ENCODE measurements around the gene TFIP11. TPM values are rescaled to one million over a fixed set of nuclear protein-coding genes. Genes with fewer than 3 reads are reported as not detected.

TFIP11 gene
- total RNA-seq, 4 donors from 2014 or later = 29.1 to 55.0 (median 35.7) TPM

DNA sequence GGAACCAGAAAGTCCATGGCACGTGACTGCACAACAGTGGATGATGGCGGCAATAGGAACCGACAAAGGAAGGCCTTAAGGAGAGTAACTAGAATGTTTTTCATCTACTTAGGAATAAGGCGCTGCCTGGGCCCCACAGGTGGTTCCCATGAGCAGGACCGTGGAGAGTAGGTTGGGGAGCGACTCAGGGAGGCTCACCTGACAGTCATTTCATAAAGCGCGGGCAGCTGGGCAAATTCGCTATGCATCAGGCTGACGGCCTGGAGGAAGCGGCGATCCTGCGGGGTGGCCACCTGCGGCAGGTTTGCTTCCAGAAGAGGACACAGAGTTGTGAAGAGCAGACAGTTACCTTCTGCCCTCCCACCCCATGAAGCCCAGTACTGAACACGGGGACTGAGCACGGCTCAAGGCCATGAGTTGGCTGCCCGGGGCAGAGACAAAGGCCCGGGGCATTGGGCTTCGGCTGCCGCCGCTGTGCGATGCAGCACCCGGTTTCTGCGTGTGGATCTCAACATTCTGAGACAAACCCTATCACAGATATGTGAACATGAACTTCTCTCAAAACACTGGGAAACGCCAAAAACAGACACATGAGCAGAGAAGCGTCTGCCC lies 54.5 kb downstream of the TFIP11 start:
- no peak overlapping the region for H3K4me3 ChIP-seq (ENCODE audit: low read depth, poor library complexity, severe bottlenecking)
- 94 to 95% methylated on average over 26 of the region's 26 CpGs for WGBS, 2 donors
- peak in 1 of 2 donors; percentile 49 for DNase-seq (ENCODE audit: low spot score in 2 of 2)
- TF ChIP-seq POLR2A (IDR thresholded peaks at IDR 0.05) = no peak
- TF ChIP-seq, protein P1, sequence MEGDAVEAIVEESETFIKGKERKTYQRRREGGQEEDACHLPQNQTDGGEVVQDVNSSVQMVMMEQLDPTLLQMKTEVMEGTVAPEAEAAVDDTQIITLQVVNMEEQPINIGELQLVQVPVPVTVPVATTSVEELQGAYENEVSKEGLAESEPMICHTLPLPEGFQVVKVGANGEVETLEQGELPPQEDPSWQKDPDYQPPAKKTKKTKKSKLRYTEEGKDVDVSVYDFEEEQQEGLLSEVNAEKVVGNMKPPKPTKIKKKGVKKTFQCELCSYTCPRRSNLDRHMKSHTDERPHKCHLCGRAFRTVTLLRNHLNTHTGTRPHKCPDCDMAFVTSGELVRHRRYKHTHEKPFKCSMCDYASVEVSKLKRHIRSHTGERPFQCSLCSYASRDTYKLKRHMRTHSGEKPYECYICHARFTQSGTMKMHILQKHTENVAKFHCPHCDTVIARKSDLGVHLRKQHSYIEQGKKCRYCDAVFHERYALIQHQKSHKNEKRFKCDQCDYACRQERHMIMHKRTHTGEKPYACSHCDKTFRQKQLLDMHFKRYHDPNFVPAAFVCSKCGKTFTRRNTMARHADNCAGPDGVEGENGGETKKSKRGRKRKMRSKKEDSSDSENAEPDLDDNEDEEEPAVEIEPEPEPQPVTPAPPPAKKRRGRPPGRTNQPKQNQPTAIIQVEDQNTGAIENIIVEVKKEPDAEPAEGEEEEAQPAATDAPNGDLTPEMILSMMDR (IDR thresholded peaks at IDR 0.05) = no peak
- intact Hi-C loops (cut with DNase I; ENCODE audit: low total_unique reads) = no loop called here

- no peak for TF ChIP-seq POLR2A (IDR thresholded peaks at IDR 0.05)
- TF ChIP-seq, protein P1 (IDR thresholded peaks at IDR 0.05) = no peak
- DNase-seq (ENCODE audit: low spot score in 2 of 2) = peak in 1 of 2 donors; percentile 23
- intact Hi-C loops (cut with DNase I; ENCODE audit: low total_unique reads) = no loop called here
- WGBS, 2 donors = 89 to 90% methylated on average over 5 of the region's 5 CpGs
- H3K4me3 ChIP-seq (ENCODE audit: low read depth, poor library complexity, severe bottlenecking) = no peak overlapping the region
These were observed 58.3 kb downstream of the TFIP11 start for GRCh38 chr22:26453812-26454500.

- intact Hi-C loops (cut with DNase I; ENCODE audit: low total_unique reads) = no loop called here
- H3K4me3 ChIP-seq (ENCODE audit: low read depth, poor library complexity, severe bottlenecking) = no peak overlapping the region
- peak in 1 of 2 donors; percentile 76 for DNase-seq (ENCODE audit: low spot score in 2 of 2)
- TF ChIP-seq, protein P1 (IDR thresholded peaks at IDR 0.05) = no peak
- TF ChIP-seq POLR2A (IDR thresholded peaks at IDR 0.05) = no peak
- WGBS, 2 donors = 90 to 92% methylated on average over 9 of the region's 9 CpGs
These were observed 59.1 kb downstream of the TFIP11 start for GRCh38 chr22:26453216-26453615.

- 90 to 93% methylated on average over 23 of the region's 23 CpGs for WGBS, 2 donors
- intact Hi-C loops (cut with DNase I; ENCODE audit: low total_unique reads) = no loop called here
- no peak for TF ChIP-seq POLR2A (IDR thresholded peaks at IDR 0.05)
- TF ChIP-seq, protein P1 (IDR thresholded peaks at IDR 0.05) = no peak
These were observed 59.8 kb downstream of the TFIP11 start for GRCh38 chr22:26452236-26453016.

DNA sequence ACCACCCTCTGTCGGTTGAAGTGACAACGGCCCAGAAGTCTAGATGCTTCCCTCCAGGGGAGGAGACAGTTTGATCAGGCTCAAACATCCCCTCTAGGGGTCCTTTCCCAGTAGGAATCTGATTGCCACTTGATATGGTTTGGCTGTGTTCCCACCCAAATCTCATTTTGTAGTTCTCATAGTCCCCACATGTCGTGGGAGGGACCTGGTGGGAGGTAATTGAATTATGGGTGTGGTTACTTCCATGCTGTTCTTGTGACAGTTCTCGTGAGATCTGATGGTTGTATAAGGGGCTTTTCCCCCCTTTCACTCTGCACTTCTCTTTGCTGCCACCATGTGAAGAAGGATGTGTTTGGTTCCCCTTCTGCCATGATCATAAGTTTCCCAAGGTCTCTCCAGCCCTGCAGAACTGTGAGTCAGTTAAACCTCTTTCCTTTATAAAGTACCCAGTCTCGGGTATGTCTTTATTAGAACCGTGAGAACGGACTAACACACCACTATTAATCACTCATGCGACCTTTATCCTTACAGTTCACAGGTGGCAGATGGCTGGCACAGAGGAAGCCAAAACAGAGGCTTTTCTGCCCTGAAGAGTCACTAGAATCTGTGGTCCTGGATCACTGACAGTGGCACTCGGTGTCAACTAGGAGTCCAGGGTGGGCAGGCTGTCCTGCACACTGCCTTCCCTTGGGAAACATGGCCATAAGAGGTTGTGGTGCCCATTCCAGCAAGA lies 61.7 kb downstream of the TFIP11 start:
- no peak overlapping the region for H3K4me3 ChIP-seq (ENCODE audit: low read depth, poor library complexity, severe bottlenecking)
- 76 to 87% methylated on average over 9 of the region's 9 CpGs for WGBS, 2 donors
- intact Hi-C loops (cut with DNase I; ENCODE audit: low total_unique reads) = no loop called here
- peak in 1 of 2 donors; percentile 3 for DNase-seq (ENCODE audit: low spot score in 2 of 2)
- no peak for TF ChIP-seq POLR2A (IDR thresholded peaks at IDR 0.05)
- TF ChIP-seq, protein P1 (IDR thresholded peaks at IDR 0.05) = no peak

More at GRCh38 chr22:26452236-26453016, 59.8 kb downstream of the TFIP11 start:
- peak in 1 of 2 donors; percentile 40 for DNase-seq (ENCODE audit: low spot score in 2 of 2)
- no peak overlapping the region for H3K4me3 ChIP-seq (ENCODE audit: low read depth, poor library complexity, severe bottlenecking)
